K562 (cell line): ENCODE data around the gene PSAP. TPM values are rescaled to one million over a fixed set of nuclear protein-coding genes. Genes with fewer than 3 reads are reported as not detected.

Source experiments
- ARHGAP35 ChIP-seq: fragments of 450-650 bp; IDR thresholded peaks from 2 replicates; pipeline ENCODE4 v1.6.1; 2018; ENCODE audit not compliant: partially characterized antibody
- CCAR2 ChIP-seq: fragments of 200-400 bp; formaldehyde crosslinking; IDR thresholded peaks from 2 replicates; pipeline ENCODE4 v1.6.1; 2017; ENCODE audit warnings: mild to moderate bottlenecking, low read depth, low read length
- COPS2 ChIP-seq: fragments of 450-650 bp; conservative IDR thresholded peaks from 2 replicates; pipeline ENCODE4 v1.6.1; 2016; ENCODE audit warnings: mild to moderate bottlenecking, moderate library complexity
- CTCFL ChIP-seq: IDR thresholded peaks from 2 replicates; pipeline ENCODE4 v1.6.1; 2011; ENCODE audit warnings: borderline replicate concordance, low read depth, mild to moderate bottlenecking, moderate library complexity, low read length; ENCODE audit not compliant: insufficient read depth, poor library complexity, severe bottlenecking
- ELF2 ChIP-seq: fragments of 250-450 bp; sonication (Bioruptor Pico); IDR thresholded peaks from 2 replicates; pipeline ENCODE4 v1.5.0; 2021; ENCODE audit warnings: mild to moderate bottlenecking
- HDGF ChIP-seq: fragments of 450-650 bp; IDR thresholded peaks from 2 replicates; pipeline ENCODE4 v1.6.1; 2016
- JUNB ChIP-seq: fragments of 450-650 bp; formaldehyde crosslinking; conservative IDR thresholded peaks from 2 replicates; pipeline ENCODE4 v1.4.0; 2020; ENCODE audit warnings: mild to moderate bottlenecking
- KAT8 ChIP-seq: fragments of 450-650 bp; IDR thresholded peaks from 2 replicates; pipeline ENCODE4 v1.6.1; 2016; ENCODE audit warnings: low read depth, mild to moderate bottlenecking
- KLF10 ChIP-seq: fragments of 250-450 bp; sonication (Bioruptor Pico); IDR thresholded peaks from 2 replicates; pipeline ENCODE4 v1.6.1; 2021; ENCODE audit warnings: matching md5 sums
- MIER1 ChIP-seq: fragments of 450-650 bp; IDR thresholded peaks from 2 replicates; pipeline ENCODE4 v1.6.1; 2016; ENCODE audit warnings: antibody characterized with exemption, mild to moderate bottlenecking, low read depth
- NBN ChIP-seq: fragments of 450-650 bp; IDR thresholded peaks from 2 replicates; pipeline ENCODE4 v1.6.1; 2016; ENCODE audit warnings: low read depth, mild to moderate bottlenecking
- NCOA4 ChIP-seq: fragments of 450-650 bp; IDR thresholded peaks from 2 replicates; pipeline ENCODE4 v1.6.1; 2018; ENCODE audit warnings: mild to moderate bottlenecking; ENCODE audit not compliant: partially characterized antibody
- POU5F1 ChIP-seq: fragments of 150-350 bp; IDR thresholded peaks from 2 replicates; pipeline ENCODE4 v1.6.1; 2014; ENCODE audit warnings: borderline replicate concordance, low read length, low read depth, mild to moderate bottlenecking; ENCODE audit not compliant: partially characterized antibody
- RBFOX2 ChIP-seq: fragments of 200-400 bp; formaldehyde crosslinking; IDR thresholded peaks from 2 replicates; pipeline ENCODE4 v1.6.1; 2017; ENCODE audit warnings: low read depth, mild to moderate bottlenecking, low read length, moderate library complexity
- RBM17 ChIP-seq: fragments of 200-400 bp; formaldehyde crosslinking; IDR thresholded peaks from 2 replicates; pipeline ENCODE4 v1.6.1; 2017; ENCODE audit warnings: low read depth, mild to moderate bottlenecking, low read length, borderline replicate concordance
- SNRNP70 ChIP-seq: fragments of 200-400 bp; formaldehyde crosslinking; optimal IDR thresholded peaks from 2 replicates; pipeline ENCODE3; 2017; ENCODE audit warnings: low read depth, low read length
- TBP ChIP-seq: optimal IDR thresholded peaks from 2 replicates; pipeline ENCODE3; 2011; ENCODE audit warnings: low read depth, low read length, improper control_type of control experiment
- ZC3H4 ChIP-seq: sonication (generic); formaldehyde crosslinking; IDR thresholded peaks from 2 replicates; pipeline ENCODE4 v1.9.0; 2021; ENCODE audit warnings: missing genetic modification reagents, borderline replicate concordance
- ZKSCAN8 ChIP-seq: fragments of 200-800 bp; sonication (Bioruptor generic); IDR thresholded peaks from 2 replicates; pipeline ENCODE4 v1.6.1; 2016; ENCODE audit warnings: missing genetic modification characterization, missing compliant biosample characterization
- ZNF121 ChIP-seq: sonication (generic); formaldehyde crosslinking; conservative IDR thresholded peaks from 2 replicates; pipeline ENCODE4 v1.8.0; 2022; ENCODE audit warnings: missing genetic modification reagents
- ZNF274 ChIP-seq: IDR thresholded peaks from 2 replicates; pipeline ENCODE4 v1.6.1; 2011; ENCODE audit warnings: low read depth, mild to moderate bottlenecking, low read length, moderate library complexity, borderline replicate concordance
- ZNF311 ChIP-seq: fragments of 250-450 bp; sonication (Bioruptor Pico); IDR thresholded peaks from 2 replicates; pipeline ENCODE4 v1.4.0; 2020; ENCODE audit warnings: mild to moderate bottlenecking, moderate library complexity
- ZNF609 ChIP-seq: sonication (generic); formaldehyde crosslinking; IDR thresholded peaks from 2 replicates; pipeline ENCODE4 v1.8.1; 2023; ENCODE audit warnings: missing genetic modification reagents, mild to moderate bottlenecking, borderline replicate concordance
- ZNF766 ChIP-seq: fragments of 200-800 bp; sonication (Bioruptor generic); conservative IDR thresholded peaks from 2 replicates; pipeline ENCODE4 v1.6.1; 2016; ENCODE audit warnings: missing genetic modification characterization, missing compliant biosample characterization
- polyA plus RNA-seq, 8 experiments: library from polyadenylated mRNA; depleted of rRNA in 4 of 8; stranded (reverse) in 5 of 8; unstranded in 3 of 8; fragments of >200 nt; fragmentation: Nextera tagmentation in 2 of 8; fragmentation: Illumina TruSeq in 1 of 8; extraction: Ambion mirVana in 2 of 8; extraction: Trizol in 1 of 8; gene quantifications; 2 replicates each; pipeline versions ENCODE4 v1.2.1 to v1.2.3, GENCODE V29; 2011 to 2014; ENCODE audit warnings: inconsistent platforms in 1 of 8, missing spikeins in 1 of 8
- total RNA-seq, 7 experiments: library from RNA; depleted of rRNA in 6 of 7; stranded (reverse); fragments of >200 nt in 6 of 7; fragmentation: Illumina TruSeq in 2 of 7; extraction: Trizol in 2 of 7; gene quantifications; 2 replicates each; pipeline versions ENCODE4 v1.2.1 to v1.2.3, GENCODE V29; 2011 to 2021; ENCODE audit warnings: low replicate concordance in 1 of 7

PSAP gene
- total and polyA plus RNA-seq, 9 of the 15 experiments (the other 6 are each of a cell fraction or from before 2014, with no cell fraction given) = 245 to 700 (median 429) TPM

GRCh38 chr10:71797533-71798307 is 53.3 kb downstream of the PSAP start (continued):
- TF ChIP-seq CTCFL (no peak), ZNF274 (no peak), COPS2 (no peak), ZNF766 (CRISPR knock-in tag) (peak; percentile 93), RBFOX2 (peak; percentile 26; the same call in 1 of the 2 replicates), ZNF609 (CRISPR knock-in tag) (no peak), KAT8 (no peak), NBN (peak; percentile 58; the same call in 1 of the 2 replicates), KLF10 (CRISPR knock-in tag) (no peak), MIER1 (peak; percentile 84; the same call in 1 of the 2 replicates), RBM17 (no peak), CCAR2 (no peak), TBP (no peak), SNRNP70 (no peak), NCOA4 (no peak), HDGF (no peak), ARHGAP35 (no peak), POU5F1 (no peak), ELF2 (no peak), ZNF311 (no peak), JUNB (CRISPR knock-in tag) (no peak), ZC3H4 (CRISPR knock-in tag) (no peak), ZKSCAN8 (CRISPR knock-in tag) (peak; percentile 78), ZNF121 (no peak)
